Measurements from ENCODE around the gene RAPGEF5.
A peak's percentile ranks its signal among the peaks of the same experiment; 100 is the strongest.

Gene RAPGEF5

GRCh38 chr7:22128528-22128920 lies 228.4 kb downstream of the RAPGEF5 start:
- no peak for TF ChIP-seq CTCF (IDR thresholded peaks at IDR 0.05; ENCODE audit: low read depth, low read length)
- Histone ChIP-seq H3K27ac (peak overlapping the region; percentile 72), H3K4me3 (ENCODE audit: low read depth, low read length) (no peak overlapping the region), H3K36me3 (peaks cover 22% of the 10 kb centered on the region), H3K27me3 (ENCODE audit: insufficient read depth, low read depth, severe bottlenecking) (no peaks in the 10 kb centered on the region), H3K9me3 (ENCODE audit: severe bottlenecking) (no peaks in the 10 kb centered on the region)
- no peak for DNase-seq

DNA sequence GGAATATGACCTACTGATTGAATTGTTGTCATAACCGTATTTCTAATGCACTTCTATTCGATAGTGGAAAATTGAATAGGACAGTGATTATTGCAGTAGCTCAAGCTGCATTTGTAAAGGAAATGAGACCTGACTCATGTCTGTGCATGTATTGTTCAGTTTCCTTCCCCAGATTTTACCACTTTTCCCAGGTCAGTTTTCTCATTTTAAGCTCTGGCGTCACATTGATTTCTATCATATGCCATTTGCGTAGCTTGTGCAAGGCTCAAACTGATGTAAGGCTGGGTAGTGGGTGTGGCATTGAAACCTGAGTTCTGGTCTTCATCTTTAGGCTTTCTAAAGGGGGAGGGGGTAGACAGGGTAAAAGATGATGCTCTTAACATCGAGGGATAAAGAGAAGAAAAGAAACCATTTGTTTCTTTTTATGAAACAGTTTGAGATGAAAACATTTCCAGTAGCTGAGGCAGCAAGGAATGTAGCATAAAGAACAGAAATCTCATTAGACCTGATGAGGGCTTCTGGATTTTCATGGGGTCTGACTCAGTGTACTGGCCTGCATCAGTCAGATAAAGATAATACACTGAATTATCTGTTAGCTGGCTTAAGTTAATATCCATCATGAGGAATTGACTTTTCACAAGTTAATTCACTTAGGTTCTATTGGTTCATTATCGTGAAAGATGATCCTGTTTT lies 229.0 kb downstream of the RAPGEF5 start:
- DNase-seq = no peak
- Histone ChIP-seq H3K27ac (peak overlapping the region; percentile 72), H3K36me3 (peaks cover 24% of the 10 kb centered on the region)

DNA sequence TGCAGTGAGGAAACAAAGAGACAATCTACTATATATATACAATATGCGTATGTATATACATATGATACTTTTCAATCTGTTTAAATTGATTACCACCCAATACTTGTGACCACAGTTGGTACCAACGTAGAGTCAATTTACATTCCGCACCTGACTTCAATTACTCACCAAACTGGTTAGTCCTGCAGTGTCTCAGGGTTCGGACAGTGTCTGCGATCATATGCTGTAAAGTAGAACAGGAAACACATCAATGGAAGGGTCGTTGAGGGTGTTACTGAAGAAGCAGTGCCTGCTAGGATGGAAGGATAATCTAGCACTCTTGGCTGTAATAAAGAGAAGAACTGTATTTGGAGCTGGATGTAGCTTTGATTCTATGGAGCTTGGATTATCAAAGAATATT lies 231.5 kb downstream of the RAPGEF5 start:
- Histone ChIP-seq H3K27ac (no peak overlapping the region), H3K36me3 (peaks cover 30% of the 10 kb centered on the region), H3K4me3 (ENCODE audit: low read depth, low read length) (no peak overlapping the region), H3K27me3 (ENCODE audit: insufficient read depth, low read depth, severe bottlenecking) (no peaks in the 10 kb centered on the region), H3K9me3 (ENCODE audit: severe bottlenecking) (no peaks in the 10 kb centered on the region)
- TF ChIP-seq CTCF (IDR thresholded peaks at IDR 0.05; ENCODE audit: low read depth, low read length) = no peak
- DNase-seq = no peak

More for the DNA sequence above, 229.0 kb downstream of the RAPGEF5 start:
- Histone ChIP-seq H3K27me3 (ENCODE audit: insufficient read depth, low read depth, severe bottlenecking) (no peaks in the 10 kb centered on the region), H3K9me3 (ENCODE audit: severe bottlenecking) (no peaks in the 10 kb centered on the region), H3K4me3 (ENCODE audit: low read depth, low read length) (no peak overlapping the region)
- TF ChIP-seq CTCF (IDR thresholded peaks at IDR 0.05; ENCODE audit: low read depth, low read length) = no peak

DNA sequence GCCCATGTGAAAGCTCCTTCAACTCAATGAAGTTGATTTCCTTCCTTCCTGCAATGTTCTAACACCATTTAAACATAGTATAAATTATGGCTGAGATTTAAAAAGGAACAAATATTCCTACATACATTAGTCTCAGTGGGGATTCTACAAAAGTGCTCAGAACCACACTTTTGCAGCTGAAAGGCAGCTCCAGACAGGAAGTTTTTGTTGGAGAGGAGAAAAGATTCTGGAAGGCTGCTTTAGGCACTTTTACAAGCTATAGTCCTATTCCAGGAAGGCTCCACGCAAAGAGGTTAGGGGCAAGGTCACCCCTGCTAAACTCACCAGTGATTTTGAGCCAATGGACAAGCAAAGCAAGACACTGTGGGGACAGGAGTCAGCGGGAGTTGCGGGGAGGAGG lies 232.0 kb downstream of the RAPGEF5 start:
- Histone ChIP-seq H3K27ac (no peak overlapping the region), H3K9me3 (ENCODE audit: severe bottlenecking) (no peaks in the 10 kb centered on the region), H3K27me3 (ENCODE audit: insufficient read depth, low read depth, severe bottlenecking) (no peaks in the 10 kb centered on the region), H3K36me3 (peaks cover 30% of the 10 kb centered on the region), H3K4me3 (ENCODE audit: low read depth, low read length) (no peak overlapping the region)
- no peak for TF ChIP-seq CTCF (IDR thresholded peaks at IDR 0.05; ENCODE audit: low read depth, low read length)
- no peak for DNase-seq

DNA sequence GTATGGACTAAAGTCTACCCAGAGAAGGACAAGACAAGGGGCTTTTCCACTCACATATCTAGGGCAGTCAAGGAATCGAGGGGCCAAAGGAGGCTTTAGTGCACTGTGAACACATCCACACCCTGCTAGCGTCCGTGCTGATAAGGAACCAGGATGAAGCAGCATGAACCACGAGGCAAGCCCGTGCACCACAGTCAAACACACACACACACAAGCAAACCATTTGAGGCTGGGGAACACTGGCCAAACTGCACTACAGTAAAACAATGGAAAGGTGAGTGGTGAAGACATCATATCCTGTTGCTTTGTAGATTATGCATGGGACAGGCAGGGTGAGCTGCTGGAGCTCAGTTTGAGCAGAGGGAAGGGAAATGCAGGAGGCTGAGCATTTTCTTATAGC lies 233.8 kb downstream of the RAPGEF5 start:
- Histone ChIP-seq H3K36me3 (peaks cover 26% of the 10 kb centered on the region), H3K27me3 (ENCODE audit: insufficient read depth, low read depth, severe bottlenecking) (no peaks in the 10 kb centered on the region), H3K9me3 (ENCODE audit: severe bottlenecking) (no peaks in the 10 kb centered on the region), H3K27ac (no peak overlapping the region), H3K4me3 (ENCODE audit: low read depth, low read length) (no peak overlapping the region)
- no peak for TF ChIP-seq CTCF (IDR thresholded peaks at IDR 0.05; ENCODE audit: low read depth, low read length)
- DNase-seq = no peak

Measured in WERI-Rb-1 (cell line).